ENCODE measurements around the gene PEAR1.

PEAR1 gene

DNA sequence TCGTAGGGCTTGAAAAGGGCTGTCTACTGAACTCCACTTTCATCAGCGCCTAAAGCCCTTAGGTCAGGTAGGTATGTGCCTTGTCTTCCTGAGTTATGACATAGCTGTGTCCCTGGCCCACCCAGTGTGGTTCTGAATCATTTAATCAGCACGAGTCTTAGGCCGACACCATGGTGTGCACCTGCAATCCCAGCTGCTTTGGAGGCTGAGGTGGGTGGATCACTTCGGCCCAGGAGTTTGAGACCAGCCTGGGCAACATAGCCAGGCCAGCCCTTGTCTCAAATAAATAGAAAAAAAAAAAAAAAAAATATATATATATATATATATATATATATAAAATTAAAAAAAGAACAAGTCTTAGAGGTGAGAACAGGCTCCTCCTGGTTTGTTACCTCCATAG lies 42.7 kb downstream of the PEAR1 start:
- Histone ChIP-seq H3K27ac (ENCODE audit: low read length) (no peak overlapping the region), H3K27me3 (ENCODE audit: insufficient read depth, low read length, poor library complexity) (peaks cover 28% of the 10 kb centered on the region), H3K4me3 (ENCODE audit: low read depth in 1 of 2, low read length in 2 of 2) (no peak overlapping the region), H3K79me2 (ENCODE audit: insufficient read depth, low read length) (no peaks in the 10 kb centered on the region), H3K4me2 (ENCODE audit: insufficient read depth, low read length) (no peak overlapping the region), H2AFZ (ENCODE audit: low read depth, low read length) (no peak overlapping the region), H3K9me3 (ENCODE audit: insufficient read depth, low read length, severe bottlenecking) (no peaks in the 10 kb centered on the region), H4K20me1 (ENCODE audit: insufficient read depth, low read length) (no peaks in the 10 kb centered on the region), H3K36me3 (ENCODE audit: insufficient read depth, low read length) (no peaks in the 10 kb centered on the region), H3K4me1 (ENCODE audit: insufficient read depth, low read length) (no peaks in the 10 kb centered on the region), H3K9ac (ENCODE audit: low read depth, low read length) (no peak overlapping the region)
- DNase-seq (no peak), ATAC-seq (ENCODE audit: insufficient read depth, low read depth) (no peak)
- TF ChIP-seq CTCF (IDR thresholded peaks at IDR 0.05; ENCODE audit: borderline replicate concordance, extremely low read depth, low read length, poor library complexity, severe bottlenecking) (no peak), EZH2 (IDR thresholded peaks at IDR 0.05; ENCODE audit: borderline replicate concordance, low read depth, low read length, severe bottlenecking) (no peak)

GRCh38 chr1:156936721-156937220 lies 43.3 kb downstream of the PEAR1 start:
- no peak for TF ChIP-seq EZH2 (IDR thresholded peaks at IDR 0.05; ENCODE audit: borderline replicate concordance, low read depth, low read length, severe bottlenecking)
- no peak for TF ChIP-seq CTCF (IDR thresholded peaks at IDR 0.05; ENCODE audit: borderline replicate concordance, extremely low read depth, low read length, poor library complexity, severe bottlenecking)
- Histone ChIP-seq H3K27me3 (ENCODE audit: insufficient read depth, low read length, poor library complexity) (peaks cover 28% of the 10 kb centered on the region), H3K79me2 (ENCODE audit: insufficient read depth, low read length) (no peaks in the 10 kb centered on the region), H3K27ac (ENCODE audit: low read length) (no peak overlapping the region), H3K4me2 (ENCODE audit: insufficient read depth, low read length) (no peak overlapping the region), H3K9ac (ENCODE audit: low read depth, low read length) (no peak overlapping the region), H3K36me3 (ENCODE audit: insufficient read depth, low read length) (no peaks in the 10 kb centered on the region), H3K4me3 (ENCODE audit: low read depth in 1 of 2, low read length in 2 of 2) (no peak overlapping the region), H2AFZ (ENCODE audit: low read depth, low read length) (no peak overlapping the region), H4K20me1 (ENCODE audit: insufficient read depth, low read length) (no peaks in the 10 kb centered on the region), H3K4me1 (ENCODE audit: insufficient read depth, low read length) (no peaks in the 10 kb centered on the region), H3K9me3 (ENCODE audit: insufficient read depth, low read length, severe bottlenecking) (no peaks in the 10 kb centered on the region)
- ATAC-seq (ENCODE audit: insufficient read depth, low read depth) (no peak), DNase-seq (no peak)

- Histone ChIP-seq H3K4me1 (ENCODE audit: insufficient read depth, low read length) (no peaks in the 10 kb centered on the region), H3K36me3 (ENCODE audit: insufficient read depth, low read length) (no peaks in the 10 kb centered on the region)
These were observed 44.4 kb downstream of the PEAR1 start for GRCh38 chr1:156937883-156938282.

More at GRCh38 chr1:156937883-156938282, 44.4 kb downstream of the PEAR1 start:
- Histone ChIP-seq H2AFZ (ENCODE audit: low read depth, low read length) (no peak overlapping the region), H3K79me2 (ENCODE audit: insufficient read depth, low read length) (no peaks in the 10 kb centered on the region), H3K4me2 (ENCODE audit: insufficient read depth, low read length) (no peak overlapping the region), H3K27ac (ENCODE audit: low read length) (no peak overlapping the region), H3K9ac (ENCODE audit: low read depth, low read length) (no peak overlapping the region), H3K27me3 (ENCODE audit: insufficient read depth, low read length, poor library complexity) (peaks cover 29% of the 10 kb centered on the region), H3K4me3 (ENCODE audit: low read depth in 1 of 2, low read length in 2 of 2) (no peak overlapping the region), H3K9me3 (ENCODE audit: insufficient read depth, low read length, severe bottlenecking) (no peaks in the 10 kb centered on the region), H4K20me1 (ENCODE audit: insufficient read depth, low read length) (no peaks in the 10 kb centered on the region; the same call in 1 of the 2 replicates)
- ATAC-seq (ENCODE audit: insufficient read depth, low read depth): no peak
- DNase-seq: no peak
- TF ChIP-seq CTCF (IDR thresholded peaks at IDR 0.05; ENCODE audit: borderline replicate concordance, extremely low read depth, low read length, poor library complexity, severe bottlenecking): no peak
